GM21529 (cell line): Measurements from ENCODE around the gene SH3RF3.

ENCODE experiments used
- ATAC-seq: cut with Tn5 transposase; IDR thresholded peaks from one replicate; pipeline ENCODE4 v1.9.1; 2021; ENCODE audit not compliant: unreplicated experiment

The SH3RF3 gene

GRCh38 chr2:109137616-109138015, 8.6 kb downstream of the SH3RF3 start:
- no peak for ATAC-seq

- ATAC-seq: no peak
Measured at GRCh38 chr2:109138449-109138848, 9.4 kb downstream of the SH3RF3 start.

GRCh38 chr2:109139002-109139401, 10.0 kb downstream of the SH3RF3 start:
- ATAC-seq: no peak

- no peak for ATAC-seq
Measured at GRCh38 chr2:109139865-109140396, 10.9 kb downstream of the SH3RF3 start.

- no peak for ATAC-seq
Measured at GRCh38 chr2:109141006-109141600, 12.1 kb downstream of the SH3RF3 start.

- no peak for ATAC-seq
Measured at GRCh38 chr2:109141727-109142283, 12.8 kb downstream of the SH3RF3 start.

GRCh38 chr2:109142416-109143210, 13.6 kb downstream of the SH3RF3 start:
- no peak for ATAC-seq

GRCh38 chr2:109143214-109144187, 14.5 kb downstream of the SH3RF3 start:
- peak; percentile 87 for ATAC-seq

GRCh38 chr2:109144271-109144670, 15.3 kb downstream of the SH3RF3 start:
- peak; percentile 44 for ATAC-seq

GRCh38 chr2:109144721-109145120, 15.7 kb downstream of the SH3RF3 start:
- no peak for ATAC-seq

- no peak for ATAC-seq
Measured at GRCh38 chr2:109145286-109145685, 16.3 kb downstream of the SH3RF3 start.

- no peak for ATAC-seq
Measured at GRCh38 chr2:109147405-109147804, 18.4 kb downstream of the SH3RF3 start.

GRCh38 chr2:109148117-109148746, 19.2 kb downstream of the SH3RF3 start:
- no peak for ATAC-seq

- ATAC-seq: no peak
Measured at GRCh38 chr2:109148991-109149645, 20.1 kb downstream of the SH3RF3 start.

- no peak for ATAC-seq
Measured at GRCh38 chr2:109150559-109150958, 21.6 kb downstream of the SH3RF3 start.

- no peak for ATAC-seq
Measured at GRCh38 chr2:109151519-109151918, 22.5 kb downstream of the SH3RF3 start.

- no peak for ATAC-seq
Measured at GRCh38 chr2:109153005-109153784, 24.2 kb downstream of the SH3RF3 start.

GRCh38 chr2:109153807-109154206, 24.8 kb downstream of the SH3RF3 start:
- ATAC-seq: no peak

GRCh38 chr2:109154226-109154625, 25.2 kb downstream of the SH3RF3 start:
- ATAC-seq: no peak
